ENCODE results near the gene MYO1B.

The MYO1B gene

DNA sequence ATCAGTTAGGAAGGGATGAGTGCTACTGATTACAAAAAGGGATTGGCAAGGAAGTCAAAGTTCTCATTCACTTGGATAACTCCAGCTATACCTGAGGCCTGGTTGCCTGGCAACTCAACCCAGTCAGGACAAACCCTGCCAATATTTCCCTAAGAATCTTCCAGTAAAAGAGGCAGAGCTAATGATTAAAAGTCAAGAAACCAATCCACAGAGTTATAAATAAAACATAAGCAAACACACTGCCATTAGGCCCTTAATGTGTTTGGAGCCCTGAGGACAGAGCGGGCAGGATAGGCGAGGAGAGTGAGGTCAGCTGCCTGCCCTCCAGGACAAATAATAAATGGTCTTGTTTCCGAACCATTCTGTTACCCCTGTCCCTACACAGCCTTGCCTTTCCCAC is 217.2 kb downstream of the MYO1B start:
- no peak for DNase-seq (ENCODE audit: low spot score)

DNA sequence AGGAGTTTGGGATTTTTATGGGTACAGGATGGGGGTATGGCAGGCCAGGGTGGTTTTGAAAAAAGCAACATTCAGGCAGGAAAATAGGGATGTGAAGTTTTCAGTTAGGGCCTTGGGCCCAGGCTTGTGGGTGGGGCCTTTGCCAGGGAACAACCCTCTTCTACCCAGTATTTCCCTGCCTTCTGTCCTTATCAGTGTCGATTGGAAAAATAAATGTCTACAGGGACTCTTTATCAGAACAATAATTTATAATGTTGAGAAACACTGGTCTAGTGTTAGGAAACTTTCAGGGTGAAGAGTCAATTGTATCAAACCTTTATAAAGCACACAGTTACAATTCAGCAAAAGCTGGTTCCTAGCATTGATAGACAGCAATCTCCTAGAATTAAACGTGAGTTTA is 218.6 kb downstream of the MYO1B start:
- DNase-seq (ENCODE audit: low spot score), result no peak

DNA sequence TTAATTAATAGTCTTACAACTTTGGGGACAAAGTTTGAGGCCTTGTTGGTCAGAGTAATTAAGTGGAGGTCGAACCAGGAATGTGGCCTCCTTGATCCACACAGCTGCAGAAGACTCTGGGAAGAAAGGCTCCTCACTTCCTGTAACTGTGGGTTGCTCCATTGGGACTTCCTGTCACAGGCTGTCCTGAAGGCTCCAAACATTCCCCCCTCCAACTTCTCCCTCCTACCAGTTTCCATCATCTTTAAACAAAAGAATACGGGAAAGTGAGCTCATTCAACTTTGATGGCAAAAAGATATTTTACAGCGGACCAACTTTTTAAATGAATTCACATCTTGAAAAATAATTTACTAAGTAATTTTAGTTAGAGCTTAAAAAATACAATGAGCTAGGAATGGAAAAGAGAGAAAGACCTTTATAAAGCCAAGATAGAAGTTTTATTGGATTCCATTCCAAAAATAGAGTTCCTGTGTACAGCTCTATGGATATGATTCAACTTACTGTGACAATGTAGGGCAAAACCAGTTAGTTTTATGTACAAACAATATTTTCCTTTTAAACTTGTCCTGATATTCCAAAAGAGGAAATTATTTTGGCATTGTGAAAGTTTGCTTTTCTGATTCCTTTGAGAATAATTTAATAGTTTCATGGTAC is 220.7 kb downstream of the MYO1B start:
- DNase-seq (ENCODE audit: low spot score), result no peak

DNA sequence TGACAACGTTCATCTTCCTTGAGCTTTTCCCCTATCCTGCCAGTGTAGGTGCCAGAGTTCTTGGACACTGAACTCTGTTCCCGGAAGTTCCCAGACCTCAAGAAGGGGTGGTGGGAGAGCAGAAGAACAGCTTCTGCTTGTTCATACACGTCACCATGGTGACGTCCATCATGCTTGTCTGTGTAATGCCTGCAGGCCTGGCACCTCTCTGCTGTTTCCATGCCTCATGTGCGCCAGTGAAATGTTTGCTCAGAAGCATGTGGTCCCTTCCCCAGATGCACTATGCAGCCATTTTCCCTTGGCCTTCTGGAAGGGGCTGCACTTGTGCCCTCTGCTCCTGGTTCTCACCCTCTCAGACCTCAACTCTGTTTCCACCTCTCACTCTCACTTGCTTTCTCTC is 221.9 kb downstream of the MYO1B start:
- DNase-seq (ENCODE audit: low spot score), result no peak

DNA sequence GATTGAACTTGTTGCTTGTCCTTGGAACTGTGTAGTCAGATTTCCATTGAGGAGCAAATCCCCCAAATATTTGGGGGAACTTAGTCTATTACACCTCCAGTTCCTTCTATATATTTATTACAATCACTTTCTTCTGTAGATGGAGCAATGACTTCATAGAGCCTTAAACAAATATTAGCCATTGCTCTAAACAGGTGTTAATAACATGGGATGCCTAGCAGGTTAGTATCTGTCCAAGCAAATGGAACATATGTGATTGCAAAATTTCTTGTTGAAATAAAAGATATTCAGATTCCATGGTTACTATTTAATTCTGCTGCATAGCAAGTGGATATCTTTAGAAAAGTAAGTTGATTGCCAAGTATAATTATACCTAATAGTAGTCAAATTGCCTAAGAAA is 225.1 kb downstream of the MYO1B start:
- no peak for DNase-seq (ENCODE audit: low spot score)

DNA sequence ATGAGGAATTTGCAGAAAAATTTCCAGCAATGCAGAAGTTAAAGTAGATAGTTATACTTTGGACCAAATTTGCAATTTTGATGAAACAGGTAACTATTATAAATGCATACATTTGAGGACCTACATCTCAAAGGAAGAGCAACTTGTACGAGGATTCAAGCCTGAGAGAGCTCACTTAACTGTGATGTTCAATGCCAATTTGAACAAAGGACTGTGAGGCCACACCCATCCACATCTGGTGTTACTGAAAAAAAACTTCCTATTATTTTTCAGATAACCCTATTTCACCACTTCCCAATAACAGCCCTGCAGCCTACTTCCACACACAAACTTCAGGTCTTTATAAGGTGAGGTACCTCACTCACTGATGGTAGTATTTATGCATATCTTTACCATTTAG is 229.3 kb downstream of the MYO1B start:
- no peak for DNase-seq (ENCODE audit: low spot score)

Data from CD4-positive, alpha-beta T cell treated with Interleukin-15 for 4 hours (primary cell).